Activated T-cell treated with anti-CD3 and anti-CD28 coated beads for 1 hour (primary cell): Measurements from ENCODE around the gene P2RY6.

Source experiments
- DNase-seq: peaks from one replicate; pipeline ENCODE4 v3.0.0-alpha.2; 2020; ENCODE audit warnings: low read depth

Gene P2RY6

GRCh38 chr11:73237471-73238290, 34.5 kb upstream of the P2RY6 start:
- DNase-seq = no peak

- no peak for DNase-seq
These were observed 33.0 kb upstream of the P2RY6 start for GRCh38 chr11:73239111-73239521.

- no peak for DNase-seq
These were observed 32.5 kb upstream of the P2RY6 start for GRCh38 chr11:73239571-73240189.

DNA sequence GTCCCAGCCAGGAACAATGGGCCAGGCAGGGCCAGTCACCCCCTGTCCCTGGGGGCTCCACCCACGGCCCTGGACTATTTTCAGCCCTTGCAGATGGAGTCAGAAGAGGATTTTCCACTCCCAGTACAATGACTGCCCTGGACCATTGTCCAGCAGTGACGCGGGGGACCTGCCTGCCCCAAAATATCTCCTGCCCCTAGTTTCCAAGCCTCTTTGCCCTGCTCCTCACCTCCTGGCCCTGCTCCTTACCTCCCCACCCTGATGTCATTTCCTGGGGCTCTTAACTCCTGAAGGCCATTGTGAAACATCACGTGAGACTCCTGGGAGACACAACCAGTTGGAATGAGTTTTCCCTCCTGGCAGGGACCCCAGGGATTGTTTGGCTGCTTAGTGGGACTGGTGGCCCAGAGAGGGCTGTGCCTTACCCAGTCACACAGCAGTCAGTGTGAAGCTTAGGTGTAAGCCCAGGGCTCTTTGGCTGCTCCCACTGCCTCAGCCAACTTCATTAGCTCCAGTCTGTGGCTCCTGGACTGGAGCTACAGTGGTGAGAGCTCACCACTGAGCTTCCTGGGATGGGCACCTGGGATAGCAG, 31.9 kb upstream of the P2RY6 start:
- DNase-seq = no peak

GRCh38 chr11:73241300-73241699, 30.8 kb upstream of the P2RY6 start:
- no peak for DNase-seq

DNA sequence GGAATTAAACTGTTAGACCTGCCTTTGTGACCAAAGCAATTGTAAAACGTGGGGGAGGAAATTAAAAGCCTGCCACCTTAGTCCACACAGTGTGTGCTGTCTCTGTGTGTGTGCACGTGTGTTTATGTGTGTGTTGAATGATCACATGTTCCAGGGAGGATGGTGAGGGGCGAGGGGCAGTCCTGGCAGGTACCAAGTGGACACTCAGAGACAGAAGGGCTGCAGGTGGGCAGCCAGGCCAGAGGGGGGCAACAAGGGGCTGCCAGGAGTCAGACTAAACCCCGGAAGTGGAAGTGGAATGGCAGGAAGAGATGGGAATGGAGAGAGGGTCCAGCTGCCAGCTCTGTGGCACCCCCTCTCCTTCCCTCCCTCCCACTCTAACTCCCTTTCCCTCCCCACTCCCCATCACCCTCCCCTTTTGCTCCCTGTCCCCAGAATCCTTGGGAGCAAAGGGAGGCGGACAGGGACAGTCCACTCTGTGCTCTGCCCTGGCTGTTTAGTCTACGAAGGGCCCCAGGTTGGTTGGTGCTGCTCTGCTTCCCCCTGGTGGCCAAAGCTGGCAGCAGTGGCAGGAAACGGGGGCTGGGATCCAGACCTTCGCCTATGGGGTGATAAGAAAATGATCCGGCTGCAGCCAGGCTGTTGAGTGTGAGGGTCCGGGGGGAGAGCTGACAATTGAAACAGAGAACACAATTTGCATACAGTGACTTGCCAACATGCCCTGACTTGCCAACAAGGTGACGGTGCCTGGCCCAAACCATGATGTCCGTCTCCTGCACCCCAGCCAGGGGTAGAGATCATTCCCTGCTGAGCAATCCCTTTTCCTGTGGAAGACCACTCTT, 29.7 kb upstream of the P2RY6 start:
- peak; percentile 67 for DNase-seq

DNA sequence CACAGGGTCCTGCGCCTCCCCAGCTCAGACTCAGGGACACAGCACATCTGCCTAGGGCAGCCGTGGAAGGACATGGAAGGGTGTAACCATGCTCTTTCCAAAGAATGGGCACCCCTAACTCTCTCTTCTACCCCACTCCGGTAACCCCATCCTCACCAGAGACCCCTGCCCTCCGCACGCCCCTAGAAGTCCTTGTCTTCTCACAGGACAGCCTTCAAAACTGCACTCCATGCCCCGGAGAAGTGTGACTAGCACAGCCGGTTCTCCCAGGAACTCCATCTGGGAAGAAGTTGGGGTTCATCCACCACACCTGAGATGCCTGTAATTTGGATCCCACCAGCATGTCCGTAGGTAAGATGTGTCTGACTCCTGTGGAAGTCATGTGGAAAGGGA, 29.0 kb upstream of the P2RY6 start:
- DNase-seq = no peak

GRCh38 chr11:73244589-73245240, 27.4 kb upstream of the P2RY6 start:
- no peak for DNase-seq

DNA sequence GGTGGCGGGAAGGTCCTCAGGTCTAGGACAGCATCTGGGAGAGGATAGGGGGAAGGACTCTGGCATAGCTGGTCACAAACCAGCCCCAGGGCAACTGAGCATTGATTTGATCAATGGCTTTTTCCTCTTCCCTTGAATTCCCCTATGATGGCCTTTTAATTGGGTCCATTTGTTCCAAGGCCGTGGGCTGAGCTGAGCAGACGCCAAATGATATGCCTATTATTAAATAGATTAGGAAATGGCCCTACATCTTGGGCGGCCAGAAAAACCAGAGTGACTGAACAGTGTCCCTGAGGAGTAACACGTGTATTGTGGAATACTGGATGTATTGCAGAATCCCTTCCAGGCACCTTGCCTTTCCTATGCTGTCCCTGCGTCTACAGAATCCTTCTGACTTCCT, 26.7 kb upstream of the P2RY6 start:
- no peak for DNase-seq

- DNase-seq = no peak
These were observed 25.8 kb upstream of the P2RY6 start for GRCh38 chr11:73246303-73246702.

GRCh38 chr11:73248526-73249185, 23.5 kb upstream of the P2RY6 start:
- no peak for DNase-seq

GRCh38 chr11:73249304-73249703, 22.8 kb upstream of the P2RY6 start:
- DNase-seq = no peak

DNA sequence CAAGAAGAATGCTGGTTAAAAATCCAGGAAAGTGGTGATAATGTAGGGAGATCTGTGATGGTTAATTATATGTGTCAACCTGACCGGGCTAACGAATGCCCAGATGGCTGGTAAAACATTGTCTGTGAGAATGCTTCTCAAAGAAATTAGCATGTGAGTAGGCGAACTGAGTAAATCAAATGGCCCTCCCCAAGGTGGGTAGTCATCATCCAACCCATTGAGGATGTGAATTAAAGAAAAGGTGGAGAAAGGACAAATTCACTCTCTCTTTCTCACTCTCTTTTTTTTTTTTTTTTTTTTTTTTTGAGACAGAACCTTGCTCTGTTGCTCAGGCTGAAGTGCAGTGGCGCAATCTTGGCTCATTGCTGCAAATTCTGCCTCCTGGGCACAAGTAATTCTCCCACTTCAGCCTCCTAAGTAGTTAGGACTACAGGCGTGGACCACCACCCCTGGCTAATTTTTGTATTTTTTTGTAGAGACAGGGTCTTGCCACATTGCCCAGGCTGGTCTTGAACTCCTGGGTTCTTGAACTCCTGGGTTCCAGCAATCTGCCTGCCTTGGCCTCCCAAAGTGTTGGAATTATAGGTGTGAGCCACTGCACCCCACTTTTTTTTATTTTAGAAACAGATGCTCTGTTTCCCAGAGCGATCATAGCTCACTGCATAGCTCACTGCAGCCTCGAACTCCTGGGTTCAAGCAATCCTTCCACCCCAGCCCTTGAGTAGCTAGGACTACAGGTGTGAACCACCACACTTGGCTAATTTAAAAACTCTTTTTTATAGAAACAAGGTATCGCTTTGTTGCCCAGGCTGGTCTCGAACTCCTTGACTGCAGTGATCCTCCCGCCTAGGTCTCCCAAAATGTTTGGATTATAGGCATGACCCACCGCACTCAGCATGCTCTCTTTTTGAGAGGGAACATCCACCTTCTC, 22.0 kb upstream of the P2RY6 start:
- no peak for DNase-seq

- DNase-seq = no peak
These were observed 19.5 kb upstream of the P2RY6 start for GRCh38 chr11:73252577-73253191.

DNA sequence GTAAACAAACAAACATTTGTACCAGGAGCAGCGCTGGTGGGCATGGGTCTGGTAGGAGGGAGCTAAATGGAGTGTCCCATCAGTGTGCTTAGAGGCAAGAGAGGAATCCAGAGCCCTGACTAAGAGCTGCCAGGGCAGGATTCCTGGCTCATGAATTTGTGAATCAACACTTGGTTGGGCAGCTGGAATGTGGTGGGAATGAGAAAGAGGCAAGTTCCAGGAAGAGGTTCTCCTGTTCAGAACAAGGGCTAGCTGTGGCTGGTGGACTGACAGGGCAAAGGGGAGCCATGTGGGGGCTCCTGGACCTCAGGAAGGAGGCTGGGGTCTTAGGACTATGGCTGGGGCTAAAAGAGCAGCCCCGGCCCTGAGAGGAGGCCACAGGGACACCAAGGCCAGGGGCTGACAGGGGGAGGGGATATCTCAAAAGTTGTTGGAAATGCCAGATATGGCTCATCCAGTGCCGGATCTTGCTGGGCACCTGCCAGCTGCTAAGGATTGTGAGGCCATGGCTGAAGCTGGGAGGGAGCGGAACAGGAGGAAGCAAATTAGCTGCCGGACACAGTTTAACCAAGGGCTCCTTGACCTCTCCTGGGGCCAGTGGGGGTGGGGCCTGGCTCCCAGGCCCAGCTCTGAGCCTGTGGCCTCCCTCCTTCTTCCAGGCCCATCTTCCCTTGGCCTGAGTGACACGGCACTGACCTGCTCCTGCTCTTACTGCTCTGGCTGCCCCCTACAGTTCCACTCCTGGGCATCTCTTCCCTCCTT, 14.6 kb upstream of the P2RY6 start:
- no peak for DNase-seq

DNA sequence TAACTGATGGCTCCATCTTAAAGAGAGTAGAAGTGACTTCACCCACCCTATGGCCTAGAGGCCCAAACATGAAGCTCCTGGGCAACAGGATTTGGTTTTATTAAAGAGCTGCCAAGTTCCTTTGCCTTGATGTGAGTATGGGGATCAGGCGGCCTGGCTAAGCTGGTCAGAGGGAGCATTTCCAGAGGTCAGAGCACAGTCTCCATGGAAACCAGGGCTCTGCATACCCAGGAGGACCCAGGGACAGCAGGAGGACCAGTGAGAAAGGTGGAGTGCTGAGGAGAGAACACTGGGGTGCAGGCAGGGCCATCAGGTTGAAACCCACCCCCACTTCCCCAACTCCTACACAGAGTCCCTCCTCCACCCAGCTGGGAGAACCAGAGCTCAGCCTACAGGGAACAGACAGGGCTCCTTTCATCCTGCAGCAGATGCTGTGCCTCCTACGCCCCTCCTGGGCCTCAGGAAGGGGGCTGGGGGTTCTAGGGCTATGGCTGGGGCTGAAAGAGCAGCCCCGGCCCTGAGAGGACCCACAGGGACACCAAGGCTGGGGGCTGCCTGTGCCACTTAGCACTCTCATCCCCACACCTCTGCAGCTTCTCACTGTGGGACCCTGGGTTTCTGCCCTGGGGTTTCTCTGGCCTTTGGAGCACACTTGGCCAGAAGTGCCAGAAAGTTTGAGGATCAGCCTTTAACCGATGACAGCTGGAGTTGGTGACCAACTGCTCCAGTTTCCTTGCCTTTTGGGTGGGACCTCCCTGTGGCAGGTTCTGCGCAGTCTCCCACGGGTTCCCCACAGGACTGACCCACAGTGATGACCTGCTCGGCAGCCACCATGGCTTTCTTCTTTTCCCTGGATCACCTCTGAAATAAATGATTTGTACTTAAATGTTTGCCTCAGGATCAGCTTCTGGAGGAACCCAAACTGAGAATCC, 13.8 kb upstream of the P2RY6 start:
- DNase-seq = no peak

- no peak for DNase-seq
These were observed 12.6 kb upstream of the P2RY6 start for GRCh38 chr11:73259406-73260126.
